ENCODE results near the gene TMEM120B.
"Not testable (repeated sequence)": the region's sequence is repeated elsewhere in the genome, so short reads cannot be mapped to it uniquely, and the experiment has no call there.

The TMEM120B gene

DNA sequence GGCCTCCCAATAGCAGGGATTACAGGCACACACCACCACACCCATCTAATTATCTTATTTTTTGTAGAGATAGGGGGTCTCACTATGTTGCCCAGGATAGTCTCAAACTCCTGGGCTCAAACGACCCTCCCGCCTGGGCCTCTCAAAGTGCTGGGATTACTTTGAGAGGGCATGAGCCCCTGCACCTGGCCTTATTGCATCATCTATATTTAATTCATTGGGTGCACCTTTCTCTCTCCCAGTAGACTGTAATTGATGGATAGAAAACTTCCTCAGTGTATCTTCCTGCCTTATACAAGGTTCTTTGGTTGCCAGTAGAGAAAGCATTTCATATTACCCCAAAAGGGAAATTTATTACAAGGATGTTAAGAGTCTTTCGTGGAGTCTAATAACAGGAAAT is 34.2 kb upstream of the TMEM120B start:
- Histone ChIP-seq H3K4me3 (ENCODE audit: low read length) (no peak overlapping the region), H3K9me2 (replicated peaks; ENCODE audit: insufficient read depth, low read length) (no peaks in the 10 kb centered on the region), H3K27me3 (replicated peaks; ENCODE audit: insufficient read depth, low read length) (no peaks in the 10 kb centered on the region), H2AFZ (ENCODE audit: low read length) (no peak overlapping the region), H3K27ac (ENCODE audit: low read length) (no peak overlapping the region), H3K4me2 (ENCODE audit: low read depth, low read length) (no peak overlapping the region), H4K20me1 (ENCODE audit: insufficient read depth, low read length) (no peaks in the 10 kb centered on the region), H3K9me3 (replicated peaks; ENCODE audit: insufficient read depth, low read length) (no peaks in the 10 kb centered on the region), H3F3A (ENCODE audit: insufficient read depth, low read length) (no peaks in the 10 kb centered on the region), H3K36me3 (replicated peaks; ENCODE audit: insufficient read depth, low read length) (no peaks in the 10 kb centered on the region), H3K4me1 (ENCODE audit: low read length) (no peaks in the 10 kb centered on the region), H3K79me2 (ENCODE audit: low read length) (no peaks in the 10 kb centered on the region), H3K9ac (ENCODE audit: low read length) (no peak overlapping the region)
- TF ChIP-seq EZH2 (optimal IDR thresholded peaks at IDR 0.05; ENCODE audit: low read depth, low read length) (no peak), EZH2phosphoT487 (IDR thresholded peaks at IDR 0.05; ENCODE audit: low read length) (no peak)
- TF ChIP-seq, protein P1, sequence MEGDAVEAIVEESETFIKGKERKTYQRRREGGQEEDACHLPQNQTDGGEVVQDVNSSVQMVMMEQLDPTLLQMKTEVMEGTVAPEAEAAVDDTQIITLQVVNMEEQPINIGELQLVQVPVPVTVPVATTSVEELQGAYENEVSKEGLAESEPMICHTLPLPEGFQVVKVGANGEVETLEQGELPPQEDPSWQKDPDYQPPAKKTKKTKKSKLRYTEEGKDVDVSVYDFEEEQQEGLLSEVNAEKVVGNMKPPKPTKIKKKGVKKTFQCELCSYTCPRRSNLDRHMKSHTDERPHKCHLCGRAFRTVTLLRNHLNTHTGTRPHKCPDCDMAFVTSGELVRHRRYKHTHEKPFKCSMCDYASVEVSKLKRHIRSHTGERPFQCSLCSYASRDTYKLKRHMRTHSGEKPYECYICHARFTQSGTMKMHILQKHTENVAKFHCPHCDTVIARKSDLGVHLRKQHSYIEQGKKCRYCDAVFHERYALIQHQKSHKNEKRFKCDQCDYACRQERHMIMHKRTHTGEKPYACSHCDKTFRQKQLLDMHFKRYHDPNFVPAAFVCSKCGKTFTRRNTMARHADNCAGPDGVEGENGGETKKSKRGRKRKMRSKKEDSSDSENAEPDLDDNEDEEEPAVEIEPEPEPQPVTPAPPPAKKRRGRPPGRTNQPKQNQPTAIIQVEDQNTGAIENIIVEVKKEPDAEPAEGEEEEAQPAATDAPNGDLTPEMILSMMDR (IDR thresholded peaks at IDR 0.05; ENCODE audit: low read length), result no peak
- no peak for DNase-seq

DNA sequence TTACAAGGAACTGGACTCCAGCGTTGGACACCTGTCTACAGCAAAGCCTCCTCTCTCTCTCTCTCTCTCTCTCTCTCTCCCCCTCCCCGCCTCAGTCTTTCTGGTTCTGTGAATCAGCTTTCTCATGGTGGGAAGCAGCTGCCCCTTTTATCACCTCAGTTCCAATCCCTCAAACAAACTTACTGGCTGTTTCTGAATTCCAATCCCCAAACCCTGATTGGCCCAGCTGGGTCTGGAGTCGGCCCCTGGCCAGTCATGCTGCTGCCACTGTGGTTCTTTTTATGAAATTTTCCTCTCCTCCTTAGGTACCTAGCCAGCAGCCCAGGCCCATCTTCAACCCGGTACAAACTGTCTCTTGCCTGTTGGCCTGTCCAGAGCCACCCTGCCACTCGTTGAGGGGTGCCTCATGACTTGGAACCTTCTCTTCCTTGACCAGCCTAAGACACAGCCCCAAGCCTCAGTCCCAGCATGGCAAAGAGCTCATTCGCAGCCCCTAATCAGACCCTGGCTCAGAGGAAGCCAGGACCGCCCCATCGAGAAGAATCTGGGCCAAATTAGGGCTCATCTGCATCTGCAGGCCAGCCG is 33.7 kb upstream of the TMEM120B start:
- Histone ChIP-seq H3K4me1 (ENCODE audit: low read length) (no peaks in the 10 kb centered on the region), H3K27me3 (replicated peaks; ENCODE audit: insufficient read depth, low read length) (no peaks in the 10 kb centered on the region), H3K36me3 (replicated peaks; ENCODE audit: insufficient read depth, low read length) (no peaks in the 10 kb centered on the region), H3K79me2 (ENCODE audit: low read length) (no peaks in the 10 kb centered on the region), H2AFZ (ENCODE audit: low read length) (no peak overlapping the region), H3K27ac (ENCODE audit: low read length) (no peak overlapping the region), H4K20me1 (ENCODE audit: insufficient read depth, low read length) (no peaks in the 10 kb centered on the region), H3F3A (ENCODE audit: insufficient read depth, low read length) (no peaks in the 10 kb centered on the region), H3K9me3 (replicated peaks; ENCODE audit: insufficient read depth, low read length) (no peaks in the 10 kb centered on the region), H3K4me2 (ENCODE audit: low read depth, low read length) (no peak overlapping the region), H3K4me3 (ENCODE audit: low read length) (no peak overlapping the region), H3K9me2 (replicated peaks; ENCODE audit: insufficient read depth, low read length) (no peaks in the 10 kb centered on the region), H3K9ac (ENCODE audit: low read length) (no peak overlapping the region)
- DNase-seq, result no peak
- TF ChIP-seq, protein P1 (IDR thresholded peaks at IDR 0.05; ENCODE audit: low read length), result no peak
- TF ChIP-seq EZH2 (optimal IDR thresholded peaks at IDR 0.05; ENCODE audit: low read depth, low read length), result no peak
- TF ChIP-seq EZH2phosphoT487 (IDR thresholded peaks at IDR 0.05; ENCODE audit: low read length), result no peak

DNA sequence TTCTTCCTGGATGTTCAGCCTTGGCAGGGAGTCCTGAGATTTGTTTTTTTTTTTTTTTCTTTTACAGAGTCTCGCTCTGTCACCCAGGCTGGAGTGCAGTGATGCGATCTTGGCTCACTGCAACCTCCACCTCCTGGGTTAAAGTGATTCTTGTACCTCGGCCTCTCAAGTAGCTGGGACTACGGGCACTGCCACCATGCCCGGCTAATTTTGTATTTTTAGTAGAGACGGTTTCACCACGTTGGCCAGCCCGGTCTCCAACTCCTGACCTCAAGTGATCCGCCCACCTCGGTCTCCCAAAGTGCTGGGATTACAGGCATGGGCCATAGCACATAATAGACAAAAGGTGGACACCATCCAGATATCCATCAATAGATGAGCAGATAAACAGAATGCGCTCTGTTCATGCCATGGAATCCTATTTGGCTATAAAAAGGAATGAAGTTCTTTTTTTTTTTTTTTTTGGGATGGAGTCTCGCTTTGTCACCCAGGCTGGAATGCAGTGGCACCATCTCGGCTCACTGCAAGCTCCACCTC is 32.8 kb upstream of the TMEM120B start:
- H3F3A ChIP-seq (ENCODE audit: insufficient read depth, low read length); H4K20me1 ChIP-seq (ENCODE audit: insufficient read depth, low read length); H3K4me2 ChIP-seq (ENCODE audit: low read depth, low read length); H3K27ac ChIP-seq (ENCODE audit: low read length); H3K9me2 ChIP-seq (replicated peaks; ENCODE audit: insufficient read depth, low read length); H3K9ac ChIP-seq (ENCODE audit: low read length); H3K79me2 ChIP-seq (ENCODE audit: low read length); H3K27me3 ChIP-seq (replicated peaks; ENCODE audit: insufficient read depth, low read length); DNase-seq; H3K4me1 ChIP-seq (ENCODE audit: low read length); H3K4me3 ChIP-seq (ENCODE audit: low read length); H3K36me3 ChIP-seq (replicated peaks; ENCODE audit: insufficient read depth, low read length); H2AFZ ChIP-seq (ENCODE audit: low read length); H3K9me3 ChIP-seq (replicated peaks; ENCODE audit: insufficient read depth, low read length): not testable (repeated sequence)

DNA sequence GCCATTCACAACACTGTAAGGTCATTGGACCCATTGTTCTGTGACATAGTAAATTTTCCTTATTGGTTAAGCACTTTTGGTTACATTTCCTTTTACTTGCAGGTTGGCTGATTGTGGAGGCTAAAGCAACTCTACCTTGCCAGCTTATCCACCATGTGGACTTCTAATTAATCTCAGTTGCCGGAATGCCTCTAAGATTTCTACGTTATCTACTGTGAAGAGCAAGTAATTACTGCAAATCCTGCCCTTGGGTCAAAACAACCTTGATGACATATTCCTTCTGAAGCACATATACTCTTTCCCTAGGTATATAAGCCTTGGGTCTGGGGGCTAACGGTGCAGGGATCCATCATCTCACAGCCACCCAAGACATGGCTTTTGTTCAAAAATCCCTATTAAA is 23.6 kb upstream of the TMEM120B start:
- Histone ChIP-seq H4K20me1 (ENCODE audit: insufficient read depth, low read length) (no peaks in the 10 kb centered on the region), H3K27ac (ENCODE audit: low read length) (no peak overlapping the region), H3K9me2 (replicated peaks; ENCODE audit: insufficient read depth, low read length) (no peaks in the 10 kb centered on the region), H2AFZ (ENCODE audit: low read length) (no peak overlapping the region), H3F3A (ENCODE audit: insufficient read depth, low read length) (no peaks in the 10 kb centered on the region), H3K4me3 (ENCODE audit: low read length) (no peak overlapping the region), H3K79me2 (ENCODE audit: low read length) (no peaks in the 10 kb centered on the region), H3K27me3 (replicated peaks; ENCODE audit: insufficient read depth, low read length) (no peaks in the 10 kb centered on the region), H3K9ac (ENCODE audit: low read length) (no peak overlapping the region), H3K9me3 (replicated peaks; ENCODE audit: insufficient read depth, low read length) (no peaks in the 10 kb centered on the region), H3K36me3 (replicated peaks; ENCODE audit: insufficient read depth, low read length) (no peaks in the 10 kb centered on the region), H3K4me2 (ENCODE audit: low read depth, low read length) (no peak overlapping the region), H3K4me1 (ENCODE audit: low read length) (no peaks in the 10 kb centered on the region)
- no peak for DNase-seq
- TF ChIP-seq EZH2 (optimal IDR thresholded peaks at IDR 0.05; ENCODE audit: low read depth, low read length), result no peak
